Skeletal muscle satellite cell (primary cell): Measurements from ENCODE around the gene SEMA6D.
"Not testable (repeated sequence)": the region's sequence is repeated elsewhere in the genome, so short reads cannot be mapped to it uniquely, and the experiment has no call there.

Source experiments
- H3K27me3 ChIP-seq: 2 replicates; pipeline ENCODE4 v1.7.0; 2013; ENCODE audit warnings: low read length; ENCODE audit not compliant: control insufficient read depth, insufficient read depth
- H3K36me3 ChIP-seq: 2 replicates; pipeline ENCODE4 v1.7.0; 2013; ENCODE audit warnings: mild to moderate bottlenecking, control low read depth, low read length; ENCODE audit not compliant: insufficient read depth
- H3K4me1 ChIP-seq: 2 replicates; pipeline ENCODE4 v1.7.0; 2013; ENCODE audit warnings: low read length; ENCODE audit not compliant: control insufficient read depth, insufficient read depth
- H3K4me2 ChIP-seq: 2 replicates; pipeline ENCODE4 v1.7.0; 2013; ENCODE audit warnings: mild to moderate bottlenecking, low read length
- H3K4me3 ChIP-seq: 2 replicates; pipeline ENCODE4 v1.7.0; 2013; ENCODE audit warnings: low read length
- H3K9ac ChIP-seq: 2 replicates; pipeline ENCODE4 v1.7.0; 2013; ENCODE audit warnings: mild to moderate bottlenecking, low read depth, low read length, moderate library complexity
- H3K9me3 ChIP-seq: replicated peaks from 2 replicates; pipeline ENCODE4 v1.7.0; 2013; ENCODE audit warnings: mild to moderate bottlenecking, control low read depth, low read length

Gene SEMA6D

GRCh38 chr15:47732248-47732647, 14.9 kb downstream of the SEMA6D start:
- Histone ChIP-seq H3K9ac (no peak overlapping the region), H3K9me3 (no peaks in the 10 kb centered on the region), H3K4me1 (no peaks in the 10 kb centered on the region), H3K4me2 (no peak overlapping the region), H3K27me3 (peaks cover 3% of the 10 kb centered on the region), H3K36me3 (no peaks in the 10 kb centered on the region), H3K4me3 (no peak overlapping the region)

DNA sequence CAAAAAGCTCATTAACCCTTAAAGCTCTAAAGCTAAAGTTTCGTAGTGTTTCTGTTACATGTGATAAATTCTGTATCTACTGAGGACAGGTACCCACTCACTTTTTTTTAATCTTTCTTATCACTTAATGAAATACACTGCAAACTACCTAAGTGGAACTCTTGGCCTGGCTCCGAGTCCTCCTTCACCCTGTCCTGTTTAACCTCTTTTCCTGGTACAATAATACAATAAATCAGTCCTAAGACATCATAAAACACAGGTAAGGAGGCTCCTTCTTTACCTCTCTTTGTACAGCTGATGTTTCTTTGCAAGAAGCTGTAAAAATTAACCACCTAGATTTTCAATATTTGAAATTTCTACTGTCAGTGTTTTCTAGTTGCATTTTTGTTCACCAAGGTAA, 15.8 kb downstream of the SEMA6D start:
- Histone ChIP-seq H3K4me3 (no peak overlapping the region), H3K9me3 (no peaks in the 10 kb centered on the region), H3K4me2 (no peak overlapping the region), H3K4me1 (no peaks in the 10 kb centered on the region), H3K9ac (no peak overlapping the region), H3K36me3 (no peaks in the 10 kb centered on the region), H3K27me3 (peaks cover 3% of the 10 kb centered on the region)

DNA sequence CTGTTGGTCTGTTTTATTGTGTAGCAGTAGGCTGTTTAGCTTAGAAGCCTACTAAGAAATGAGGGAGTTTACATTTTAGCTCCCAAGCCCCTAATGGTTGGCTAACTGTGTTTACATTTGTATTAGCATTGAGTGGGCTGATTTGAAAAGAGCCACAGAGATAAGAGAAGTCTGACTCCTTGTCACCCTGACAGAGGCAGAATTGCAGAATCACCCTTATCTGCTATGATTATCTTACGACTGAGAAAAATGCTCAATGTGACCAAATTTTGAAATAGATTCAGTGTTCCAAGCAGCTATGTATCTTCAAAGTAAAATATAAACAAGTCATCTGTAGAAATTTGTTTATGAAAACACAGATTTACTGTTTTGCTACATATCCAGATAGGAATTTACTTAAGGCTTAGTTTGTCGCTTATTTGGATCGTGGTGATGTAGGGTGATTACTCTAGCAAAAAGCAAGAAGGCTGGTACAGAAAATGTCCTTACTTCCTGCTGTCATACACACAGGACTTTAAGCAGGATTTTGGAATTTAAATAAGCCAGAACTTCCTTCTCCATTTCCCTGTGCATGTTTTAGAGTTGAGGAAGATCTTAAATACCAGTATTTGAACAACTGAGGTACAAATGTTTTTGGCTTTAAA, 19.0 kb downstream of the SEMA6D start:
- Histone ChIP-seq H3K9ac (no peak overlapping the region), H3K9me3 (no peaks in the 10 kb centered on the region), H3K27me3 (no peaks in the 10 kb centered on the region), H3K4me2 (no peak overlapping the region), H3K36me3 (no peaks in the 10 kb centered on the region), H3K4me3 (no peak overlapping the region), H3K4me1 (no peaks in the 10 kb centered on the region)

GRCh38 chr15:47737477-47737876, 20.2 kb downstream of the SEMA6D start:
- no peaks in the 10 kb centered on the region for H3K4me1 ChIP-seq
- no peaks in the 10 kb centered on the region for H3K27me3 ChIP-seq
- H3K9me3 ChIP-seq = no peaks in the 10 kb centered on the region
- H3K9ac ChIP-seq = no peak overlapping the region
- no peaks in the 10 kb centered on the region for H3K36me3 ChIP-seq
- no peak overlapping the region for H3K4me3 ChIP-seq
- H3K4me2 ChIP-seq = no peak overlapping the region

DNA sequence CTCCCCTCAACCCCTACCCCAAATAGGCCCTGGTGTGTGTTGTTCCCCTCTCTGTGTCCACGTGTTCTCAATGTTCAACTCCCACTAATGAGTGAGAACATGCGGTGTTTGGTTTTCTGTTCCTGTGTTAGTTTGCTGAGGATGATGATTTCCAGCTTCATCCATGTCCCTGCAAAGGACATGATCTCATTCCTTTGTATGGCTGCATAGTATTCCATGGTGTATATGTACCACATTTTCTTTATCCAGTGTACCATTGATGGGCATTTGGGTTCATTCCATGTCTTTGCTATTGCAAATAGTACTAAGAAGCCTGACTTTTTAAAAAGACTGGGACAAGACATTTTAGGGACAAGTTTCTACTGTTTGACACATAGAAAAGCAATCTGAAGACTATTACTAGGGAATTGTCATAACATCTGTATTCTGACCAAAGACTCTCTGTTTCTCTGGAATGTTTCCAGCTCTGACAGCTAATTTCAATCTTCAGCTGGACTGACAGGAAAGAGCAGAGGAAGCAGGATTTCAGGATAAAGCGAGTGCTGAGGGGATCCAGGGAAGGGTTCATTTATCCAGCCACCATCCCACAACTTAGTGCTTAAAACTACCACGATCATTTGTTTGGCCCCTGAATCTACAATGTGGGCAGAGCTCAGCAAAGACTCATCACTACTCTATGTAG, 21.0 kb downstream of the SEMA6D start:
- H3K27me3 ChIP-seq = not testable (repeated sequence)

DNA sequence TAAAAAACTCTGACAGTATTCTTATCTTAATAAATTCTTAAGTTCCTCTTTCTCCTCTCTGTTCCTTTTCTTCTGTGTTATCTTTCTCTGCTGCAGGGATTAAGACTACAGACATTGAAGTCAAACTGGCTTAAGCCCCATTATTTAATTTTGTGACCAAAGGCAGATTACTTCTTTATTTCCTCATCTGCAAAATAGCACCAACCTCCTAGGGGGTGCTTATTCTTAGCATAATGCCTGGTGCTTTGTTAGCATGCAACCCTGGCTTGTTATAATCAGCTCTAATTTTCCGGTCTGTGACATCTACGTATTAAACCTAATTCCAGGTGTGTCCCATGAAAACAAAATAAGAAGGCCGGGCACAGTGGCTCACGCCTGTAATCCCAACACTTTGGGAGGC, 23.8 kb downstream of the SEMA6D start:
- H3K4me3 ChIP-seq = no peak overlapping the region
- no peaks in the 10 kb centered on the region for H3K36me3 ChIP-seq
- no peak overlapping the region for H3K9ac ChIP-seq
- H3K9me3 ChIP-seq = no peaks in the 10 kb centered on the region
- no peaks in the 10 kb centered on the region for H3K4me1 ChIP-seq
- no peak overlapping the region for H3K4me2 ChIP-seq
- H3K27me3 ChIP-seq = no peaks in the 10 kb centered on the region

More for the DNA sequence above, 21.0 kb downstream of the SEMA6D start:
- H3K9me3 ChIP-seq, H3K4me1 ChIP-seq, H3K4me3 ChIP-seq, H3K4me2 ChIP-seq, H3K36me3 ChIP-seq, H3K9ac ChIP-seq: not testable (repeated sequence)

DNA sequence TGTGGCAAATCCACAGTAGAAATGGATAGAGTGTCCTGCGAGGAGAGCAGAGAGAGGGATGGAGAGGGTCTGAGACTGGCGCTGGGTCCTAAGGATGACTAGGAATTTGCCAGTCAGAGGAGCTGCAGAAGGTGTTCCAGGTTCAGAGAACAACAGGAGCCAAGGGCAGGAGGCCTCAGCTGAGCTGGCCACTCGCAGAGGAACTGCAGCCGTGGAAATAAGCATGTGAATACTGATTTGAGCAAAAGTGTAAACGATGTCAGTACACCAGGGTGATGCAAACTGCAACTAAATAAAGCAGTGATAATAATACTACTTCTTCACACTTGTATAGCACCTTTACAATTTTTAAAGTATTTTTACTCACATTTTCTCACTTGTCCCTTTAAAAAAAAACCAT, 24.6 kb downstream of the SEMA6D start:
- H3K27me3 ChIP-seq = no peaks in the 10 kb centered on the region
- H3K4me1 ChIP-seq = no peaks in the 10 kb centered on the region
- no peaks in the 10 kb centered on the region for H3K9me3 ChIP-seq
- no peak overlapping the region for H3K4me2 ChIP-seq
- H3K4me3 ChIP-seq = no peak overlapping the region
- H3K9ac ChIP-seq = no peak overlapping the region
- H3K36me3 ChIP-seq = no peaks in the 10 kb centered on the region

DNA sequence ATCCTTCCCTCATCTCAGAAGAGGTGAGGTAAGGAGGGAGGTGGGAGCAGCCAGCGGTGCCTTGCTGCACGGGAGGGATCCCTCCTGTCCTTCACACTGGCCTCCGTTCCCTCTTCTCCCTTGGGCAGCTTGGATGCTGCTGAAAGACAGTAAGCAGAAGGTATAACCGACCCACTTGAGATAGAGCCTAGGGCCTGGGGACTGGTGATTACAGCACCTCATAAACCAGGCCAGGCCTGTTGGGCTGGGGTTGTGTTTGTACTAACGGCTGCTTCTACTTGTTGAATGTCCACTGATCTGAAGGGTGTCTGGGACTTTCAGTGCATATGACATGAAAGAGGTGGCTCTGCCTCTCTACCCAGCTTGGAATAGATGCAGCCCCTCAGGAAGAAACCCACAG, 25.0 kb downstream of the SEMA6D start:
- Histone ChIP-seq H3K4me2 (no peak overlapping the region), H3K4me3 (no peak overlapping the region), H3K4me1 (no peaks in the 10 kb centered on the region), H3K9ac (no peak overlapping the region), H3K36me3 (no peaks in the 10 kb centered on the region), H3K27me3 (no peaks in the 10 kb centered on the region), H3K9me3 (no peaks in the 10 kb centered on the region)

GRCh38 chr15:47742742-47743141, 25.4 kb downstream of the SEMA6D start:
- no peaks in the 10 kb centered on the region for H3K4me1 ChIP-seq
- H3K9ac ChIP-seq = no peak overlapping the region
- no peaks in the 10 kb centered on the region for H3K9me3 ChIP-seq
- H3K36me3 ChIP-seq = no peaks in the 10 kb centered on the region
- no peak overlapping the region for H3K4me2 ChIP-seq
- no peak overlapping the region for H3K4me3 ChIP-seq
- H3K27me3 ChIP-seq = no peaks in the 10 kb centered on the region

- Histone ChIP-seq H3K4me2 (no peak overlapping the region), H3K36me3 (no peaks in the 10 kb centered on the region), H3K9me3 (no peaks in the 10 kb centered on the region), H3K4me1 (no peaks in the 10 kb centered on the region), H3K9ac (no peak overlapping the region), H3K27me3 (no peaks in the 10 kb centered on the region), H3K4me3 (no peak overlapping the region)
Observed at GRCh38 chr15:47743385-47743784, 26.1 kb downstream of the SEMA6D start.

- Histone ChIP-seq H3K9me3 (no peaks in the 10 kb centered on the region), H3K27me3 (no peaks in the 10 kb centered on the region), H3K4me1 (no peaks in the 10 kb centered on the region), H3K4me3 (no peak overlapping the region), H3K4me2 (no peak overlapping the region), H3K36me3 (no peaks in the 10 kb centered on the region), H3K9ac (no peak overlapping the region)
Observed at GRCh38 chr15:47743886-47744285, 26.6 kb downstream of the SEMA6D start.

- Histone ChIP-seq H3K4me2 (no peak overlapping the region), H3K4me1 (peaks cover under 1% of the 10 kb centered on the region), H3K4me3 (no peak overlapping the region), H3K27me3 (no peaks in the 10 kb centered on the region), H3K9me3 (no peaks in the 10 kb centered on the region), H3K9ac (no peak overlapping the region), H3K36me3 (no peaks in the 10 kb centered on the region)
Observed at GRCh38 chr15:47744496-47744895, 27.2 kb downstream of the SEMA6D start.
